Stromal cell of bone marrow (primary cell): Measurements from ENCODE around the gene ZNF70.
"Not testable (repeated sequence)": the region's sequence is repeated elsewhere in the genome, so short reads cannot be mapped to it uniquely, and the experiment has no call there.

Experiments
- DNase-seq: peaks from one replicate; pipeline ENCODE4 v3.0.0-alpha.2; 2012; ENCODE audit warnings: low read depth

Gene ZNF70

GRCh38 chr22:23756891-23757290 lies 6.0 kb upstream of the ZNF70 start:
- DNase-seq, result no peak

GRCh38 chr22:23755711-23756110 lies 4.8 kb upstream of the ZNF70 start:
- DNase-seq, result no peak

- DNase-seq, result no peak
Observed at GRCh38 chr22:23754980-23755636, 4.2 kb upstream of the ZNF70 start.

GRCh38 chr22:23754220-23754919 lies 3.5 kb upstream of the ZNF70 start, which contains the start of gene VPREB3:
Gene VPREB3 (minus strand): TSS chr22:23754425. CDS start chr22:23754363, 62 bp downstream.
- no peak for DNase-seq

- no peak for DNase-seq
Observed at GRCh38 chr22:23753385-23753784, 2.5 kb upstream of the ZNF70 start.

DNA sequence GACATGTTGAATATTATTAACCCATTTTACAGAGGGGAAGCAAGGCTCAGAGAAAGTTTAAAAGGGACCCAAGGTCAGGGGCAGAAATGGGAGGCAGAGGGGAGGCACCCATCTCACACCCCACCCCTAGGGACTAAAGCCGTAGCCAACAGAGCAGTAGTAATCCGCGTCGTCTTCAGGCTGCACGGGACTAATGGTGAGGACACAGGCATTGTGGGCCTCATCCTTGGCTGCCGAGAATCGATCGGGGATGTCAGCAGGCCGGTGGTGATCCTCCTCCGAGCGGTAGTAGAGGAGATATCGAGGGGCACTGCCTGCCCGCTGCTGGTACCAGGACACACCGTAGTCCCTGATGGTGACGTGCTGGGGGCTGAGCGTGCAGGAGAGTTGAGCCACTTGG lies 1.8 kb upstream of the ZNF70 start:
- DNase-seq, result no peak

GRCh38 chr22:23752090-23752691 lies 1.3 kb upstream of the ZNF70 start:
- no peak for DNase-seq

- DNase-seq, result no peak
Observed at GRCh38 chr22:23751441-23751996, 607 bp upstream of the ZNF70 start.

- DNase-seq, result no peak
Observed at GRCh38 chr22:23750367-23750713, 572 bp downstream of the ZNF70 start.

- DNase-seq, result no peak
Observed at GRCh38 chr22:23749841-23750301, 1.0 kb downstream of the ZNF70 start.

DNA sequence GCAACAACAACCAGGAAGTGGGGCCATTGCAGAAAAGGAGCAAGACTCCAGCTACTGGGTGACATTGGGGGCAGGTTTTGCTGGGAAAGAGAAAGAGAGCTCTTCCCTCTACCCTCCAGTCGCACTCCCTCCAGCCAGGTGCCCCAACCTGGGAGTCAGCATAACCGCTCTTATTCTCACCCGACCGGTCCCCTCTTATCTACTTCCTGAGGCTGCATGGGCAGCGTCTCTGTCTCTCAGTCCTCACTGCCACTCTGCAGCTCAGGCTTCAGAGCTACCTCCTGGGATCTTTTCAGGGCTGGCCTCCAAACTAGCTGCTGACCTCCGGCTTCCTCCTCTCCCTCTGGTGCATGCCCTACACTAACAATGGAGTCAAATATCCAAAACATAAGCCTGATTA lies 5.1 kb downstream of the ZNF70 start:
- no peak for DNase-seq

DNA sequence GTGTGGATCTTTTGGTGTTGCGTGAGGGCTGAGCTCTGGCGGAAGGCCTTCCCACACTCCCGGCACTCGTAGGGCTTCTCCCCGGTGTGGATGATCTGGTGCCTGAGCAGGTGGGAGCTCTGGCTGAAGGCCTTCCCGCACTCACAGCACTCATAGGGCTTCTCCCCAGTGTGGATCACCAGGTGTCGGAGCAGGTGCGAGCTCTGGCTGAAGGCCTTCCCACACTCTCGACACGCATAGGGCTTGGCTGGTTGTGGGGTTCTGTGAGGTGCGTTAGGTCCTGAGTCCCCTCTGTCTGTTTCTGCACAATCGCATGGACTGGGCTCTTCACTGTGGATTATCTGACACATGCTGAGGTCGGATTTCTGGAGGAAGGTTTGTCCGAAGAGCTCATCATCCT lies 6.4 kb downstream of the ZNF70 start:
- DNase-seq, result no peak

- DNase-seq, result no peak
Observed at GRCh38 chr22:23744001-23744400, 6.9 kb downstream of the ZNF70 start.

DNA sequence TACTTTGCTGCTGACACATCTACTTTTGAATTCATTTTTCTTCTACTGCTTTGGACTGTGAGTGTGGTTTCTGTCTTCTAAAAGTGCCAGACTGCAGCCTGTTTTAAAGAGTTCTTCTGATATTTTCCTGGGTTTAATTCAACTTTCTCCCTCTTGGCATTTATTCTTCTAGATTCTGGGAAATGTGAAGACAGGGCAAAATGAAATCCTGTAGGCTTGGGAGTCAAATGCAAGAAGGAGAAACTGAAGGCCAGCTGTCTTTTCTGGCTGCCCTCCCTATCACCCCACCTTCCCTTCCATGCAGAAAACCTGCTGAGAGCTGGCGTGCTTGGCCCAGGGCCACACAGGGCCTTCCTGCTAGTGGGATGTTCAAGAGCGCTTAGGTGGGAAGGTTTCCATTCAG lies 7.6 kb downstream of the ZNF70 start:
- no peak for DNase-seq

- no peak for DNase-seq
Observed at GRCh38 chr22:23742505-23743264, 8.2 kb downstream of the ZNF70 start.

DNA sequence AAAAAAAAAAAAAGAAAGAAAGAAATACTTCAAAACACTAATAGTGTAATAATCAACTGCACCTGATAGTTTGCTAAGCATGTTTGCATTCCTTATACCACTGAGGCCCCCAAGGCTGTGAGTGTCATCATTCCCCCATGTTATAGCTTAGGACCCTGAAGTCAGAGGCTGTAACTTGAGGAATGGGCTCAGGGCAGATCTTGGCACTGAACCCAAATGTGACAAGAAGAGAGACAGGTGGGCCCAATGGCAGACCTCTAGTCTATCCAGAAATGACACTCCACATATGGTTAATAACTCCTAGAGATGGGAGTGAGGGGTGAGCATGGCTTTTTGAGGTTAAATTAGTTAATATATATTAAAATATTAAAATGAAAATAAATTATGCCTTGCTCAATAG lies 13.2 kb downstream of the ZNF70 start:
- no peak for DNase-seq

DNA sequence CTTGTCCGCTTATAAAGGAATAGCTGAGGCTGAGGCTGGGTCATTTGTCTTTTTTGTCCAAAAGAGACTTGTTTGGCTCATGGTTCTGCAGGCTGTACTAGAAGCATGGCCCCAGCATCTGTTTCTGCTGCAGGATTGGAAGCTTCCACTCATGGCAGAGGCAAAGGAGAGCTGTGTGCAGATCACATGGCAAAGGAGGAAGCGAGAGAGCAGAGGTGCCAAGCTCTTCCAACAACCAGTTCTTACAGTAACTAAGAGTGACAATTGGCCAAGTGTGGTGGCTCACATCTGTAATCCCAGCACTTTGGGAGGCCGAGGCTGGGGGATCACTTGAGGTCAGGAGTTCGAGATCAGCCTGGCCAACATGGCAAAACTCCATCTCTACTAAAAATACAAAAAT lies 22.8 kb downstream of the ZNF70 start:
- not testable (repeated sequence) for DNase-seq

- DNase-seq, result no peak
Observed at GRCh38 chr22:23722724-23723123, 28.2 kb downstream of the ZNF70 start.

DNA sequence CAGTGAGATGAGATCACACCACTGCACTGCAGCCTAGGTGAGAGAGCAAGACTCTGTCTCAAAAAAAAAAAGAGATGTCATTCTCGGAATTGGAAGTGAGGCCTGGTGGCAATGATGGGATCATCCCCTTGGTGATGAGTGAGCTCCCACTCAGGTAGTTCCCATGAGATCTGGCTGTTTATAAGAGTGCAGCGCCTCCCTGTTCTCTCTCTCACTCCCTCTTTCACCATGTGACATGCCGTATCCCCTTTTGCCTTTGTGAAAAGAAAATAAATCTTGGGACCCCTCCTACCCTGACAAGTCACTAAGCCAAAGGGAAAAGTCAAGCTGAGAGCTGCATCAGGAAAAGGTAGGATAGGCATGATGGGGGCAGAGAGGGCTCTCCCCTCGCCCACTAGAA lies 28.8 kb downstream of the ZNF70 start:
- DNase-seq, result no peak

DNA sequence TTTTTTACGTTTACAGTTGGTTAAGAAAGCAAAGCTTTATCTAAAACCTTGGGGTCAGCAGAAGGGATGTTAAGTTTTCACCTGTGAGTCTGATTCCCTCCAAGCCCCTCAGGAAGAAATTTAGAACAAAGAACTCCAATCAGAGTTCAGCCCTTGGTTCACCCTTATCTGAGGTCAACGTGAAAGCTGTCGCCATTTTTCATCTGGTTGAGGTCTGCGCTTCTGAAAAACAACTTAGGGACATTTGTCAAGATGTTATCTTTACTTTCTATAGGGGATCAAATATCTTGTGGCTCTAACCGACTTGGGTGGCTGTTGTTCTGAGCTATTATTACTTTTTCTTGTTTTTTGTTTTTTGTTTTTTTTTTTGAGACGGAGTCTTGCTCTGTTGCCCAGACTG lies 30.1 kb downstream of the ZNF70 start:
- no peak for DNase-seq

GRCh38 chr22:23718371-23719165 lies 32.3 kb downstream of the ZNF70 start:
- no peak for DNase-seq
